GM18861 (cell line): ENCODE data around the gene HOXB8.

Experiments
- ATAC-seq: cut with Tn5 transposase; IDR thresholded peaks from one replicate; pipeline ENCODE4 v1.9.1; 2021; ENCODE audit not compliant: unreplicated experiment

Gene HOXB8

GRCh38 chr17:48586355-48587258 is 28.5 kb downstream of the HOXB8 start:
- ATAC-seq = no peak

- no peak for ATAC-seq
Observed at GRCh38 chr17:48584223-48584741, 30.8 kb downstream of the HOXB8 start.

GRCh38 chr17:48583708-48584222 is 31.3 kb downstream of the HOXB8 start:
- no peak for ATAC-seq

GRCh38 chr17:48582750-48583069 is 32.4 kb downstream of the HOXB8 start:
- ATAC-seq = no peak

GRCh38 chr17:48579760-48580554 is 35.1 kb downstream of the HOXB8 start:
- no peak for ATAC-seq

- no peak for ATAC-seq
Observed at GRCh38 chr17:48579471-48579759, 35.7 kb downstream of the HOXB8 start.

GRCh38 chr17:48578616-48579470 is 36.2 kb downstream of the HOXB8 start:
- ATAC-seq = no peak

GRCh38 chr17:48577946-48578615 is 37.0 kb downstream of the HOXB8 start, which contains the start of gene HOXB4:
HOXB4 (minus strand) TSS chr17:48578350; CDS start chr17:48578319, 31 bp downstream.
- ATAC-seq = no peak

- no peak for ATAC-seq
Observed at GRCh38 chr17:48577330-48577945, 37.7 kb downstream of the HOXB8 start.

- no peak for ATAC-seq
Observed at GRCh38 chr17:48576479-48577309, 38.4 kb downstream of the HOXB8 start.

- no peak for ATAC-seq
Observed at GRCh38 chr17:48575673-48576478, 39.2 kb downstream of the HOXB8 start.

- ATAC-seq = no peak
Observed at GRCh38 chr17:48575066-48575582, 40.0 kb downstream of the HOXB8 start.

- ATAC-seq = no peak
Observed at GRCh38 chr17:48574505-48575065, 40.5 kb downstream of the HOXB8 start.

GRCh38 chr17:48571826-48572417 is 43.2 kb downstream of the HOXB8 start:
- ATAC-seq = no peak

GRCh38 chr17:48571024-48571818 is 43.9 kb downstream of the HOXB8 start:
- ATAC-seq = no peak

GRCh38 chr17:48570325-48571023 is 44.6 kb downstream of the HOXB8 start:
- no peak for ATAC-seq
